HG03565 (cell line): ENCODE results near the gene UBN1.

Source experiments
- ATAC-seq: cut with Tn5 transposase; IDR thresholded peaks from one replicate; pipeline ENCODE4 v1.9.1; 2021; ENCODE audit warnings: mild to moderate bottlenecking, moderate library complexity; ENCODE audit not compliant: unreplicated experiment

The UBN1 gene, protein sequence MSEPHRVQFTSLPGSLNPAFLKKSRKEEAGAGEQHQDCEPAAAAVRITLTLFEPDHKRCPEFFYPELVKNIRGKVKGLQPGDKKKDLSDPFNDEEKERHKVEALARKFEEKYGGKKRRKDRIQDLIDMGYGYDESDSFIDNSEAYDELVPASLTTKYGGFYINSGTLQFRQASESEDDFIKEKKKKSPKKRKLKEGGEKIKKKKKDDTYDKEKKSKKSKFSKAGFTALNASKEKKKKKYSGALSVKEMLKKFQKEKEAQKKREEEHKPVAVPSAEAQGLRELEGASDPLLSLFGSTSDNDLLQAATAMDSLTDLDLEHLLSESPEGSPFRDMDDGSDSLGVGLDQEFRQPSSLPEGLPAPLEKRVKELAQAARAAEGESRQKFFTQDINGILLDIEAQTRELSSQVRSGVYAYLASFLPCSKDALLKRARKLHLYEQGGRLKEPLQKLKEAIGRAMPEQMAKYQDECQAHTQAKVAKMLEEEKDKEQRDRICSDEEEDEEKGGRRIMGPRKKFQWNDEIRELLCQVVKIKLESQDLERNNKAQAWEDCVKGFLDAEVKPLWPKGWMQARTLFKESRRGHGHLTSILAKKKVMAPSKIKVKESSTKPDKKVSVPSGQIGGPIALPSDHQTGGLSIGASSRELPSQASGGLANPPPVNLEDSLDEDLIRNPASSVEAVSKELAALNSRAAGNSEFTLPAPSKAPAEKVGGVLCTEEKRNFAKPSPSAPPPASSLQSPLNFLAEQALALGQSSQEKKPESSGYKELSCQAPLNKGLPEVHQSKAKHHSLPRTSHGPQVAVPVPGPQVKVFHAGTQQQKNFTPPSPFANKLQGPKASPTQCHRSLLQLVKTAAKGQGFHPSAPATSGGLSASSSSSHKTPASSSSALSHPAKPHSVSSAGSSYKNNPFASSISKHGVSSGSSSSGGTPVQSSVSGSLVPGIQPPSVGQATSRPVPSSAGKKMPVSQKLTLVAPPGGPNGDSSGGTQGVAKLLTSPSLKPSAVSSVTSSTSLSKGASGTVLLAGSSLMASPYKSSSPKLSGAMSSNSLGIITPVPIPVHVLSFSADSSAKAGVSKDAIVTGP (N-terminal part only)

DNA sequence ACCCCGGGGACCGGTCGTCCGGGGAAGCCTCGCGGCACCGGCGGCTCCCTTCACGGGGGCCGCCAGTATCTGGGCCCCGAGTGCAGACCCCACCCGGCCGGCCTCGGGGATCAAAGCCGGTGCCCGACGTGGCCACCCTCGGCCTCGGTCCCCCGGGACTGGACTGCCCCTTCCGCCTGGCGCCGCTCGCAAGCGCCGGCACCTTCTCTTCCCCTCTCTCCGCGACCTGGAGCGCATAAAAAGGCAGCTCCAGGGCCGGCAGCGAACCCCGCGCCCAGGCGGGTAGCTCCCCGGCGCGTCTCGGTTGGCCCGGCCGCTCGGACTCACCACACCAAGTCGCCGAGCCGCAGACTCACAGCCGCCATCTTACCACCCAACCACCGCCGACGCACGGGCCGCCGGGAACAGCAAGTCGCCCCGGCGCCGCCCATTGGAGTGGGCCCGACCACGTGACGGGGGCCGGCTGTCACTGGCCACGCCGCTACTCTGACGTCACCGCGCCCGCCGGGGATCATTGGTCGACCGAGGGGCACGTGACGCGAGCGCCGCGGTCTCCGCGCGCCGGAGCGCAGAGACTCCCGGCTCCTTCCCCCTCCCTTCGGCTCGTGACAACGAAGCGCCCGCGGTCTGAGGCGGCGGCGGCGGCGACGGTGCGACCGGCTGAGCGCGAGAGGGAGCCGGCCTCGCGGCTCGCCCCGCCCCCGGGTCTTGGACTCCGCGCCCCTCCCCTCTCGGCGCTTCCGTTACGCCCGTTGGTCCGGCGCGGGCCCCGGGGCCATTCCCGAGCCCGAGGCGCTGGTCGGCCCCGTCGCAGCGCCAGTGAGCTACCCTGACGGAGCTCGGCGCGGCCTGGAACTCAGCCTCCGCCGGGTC is at the start of gene UBN1, which contains the start of gene GLYR1:
UBN1 (plus strand) TSS at position 581 of the 873 bp plus-strand sequence. CDS start 5,437 bp downstream, outside the sequence.
GLYR1 (minus strand) TSS at position 388 of the 873 bp plus-strand sequence; CDS start at position 365, 23 bp downstream.
- peak; percentile 83 for ATAC-seq

DNA sequence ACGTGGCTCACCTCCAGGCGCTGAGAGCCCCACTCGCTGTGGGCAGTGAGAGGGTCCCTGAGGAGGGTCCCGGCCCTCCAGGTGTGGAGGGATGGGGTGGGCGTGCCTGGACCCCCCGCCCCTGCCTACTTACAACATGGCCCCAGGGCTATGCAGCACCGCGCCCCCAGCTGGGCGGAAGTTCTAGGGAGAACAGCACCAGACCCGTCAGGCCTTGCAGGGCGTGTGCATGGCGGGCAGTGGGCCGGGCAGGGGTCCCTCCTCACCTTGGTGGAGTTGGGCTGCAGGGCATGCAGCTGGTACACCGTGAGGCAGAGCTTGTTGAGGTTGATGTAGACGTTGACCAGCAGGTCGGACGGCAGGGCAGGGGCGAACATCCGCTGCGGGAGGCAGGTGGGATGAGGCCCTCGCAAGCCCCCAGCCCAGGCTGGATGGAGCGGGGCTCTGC is 49.5 kb upstream of the UBN1 start:
- ATAC-seq = no peak

DNA sequence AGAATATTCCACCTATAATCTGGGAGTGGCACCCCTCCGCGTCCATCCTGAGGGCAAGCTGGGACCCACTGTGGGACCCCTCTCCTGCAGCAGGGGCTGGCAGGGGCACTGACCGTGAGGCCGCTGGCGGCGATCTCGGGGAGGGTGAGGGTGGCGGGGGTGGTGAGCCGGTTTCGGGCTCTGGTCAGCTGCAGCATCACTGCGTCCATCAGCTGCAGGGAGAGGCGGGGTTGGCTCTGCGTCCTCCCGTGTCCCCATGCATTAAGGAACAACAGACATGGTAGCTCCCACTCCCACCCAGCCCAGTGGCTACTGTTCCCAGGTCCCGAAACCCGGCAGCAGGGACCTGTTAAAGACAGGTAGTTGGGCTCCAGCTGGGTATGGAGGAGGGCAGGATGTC is 48.8 kb upstream of the UBN1 start:
- no peak for ATAC-seq

DNA sequence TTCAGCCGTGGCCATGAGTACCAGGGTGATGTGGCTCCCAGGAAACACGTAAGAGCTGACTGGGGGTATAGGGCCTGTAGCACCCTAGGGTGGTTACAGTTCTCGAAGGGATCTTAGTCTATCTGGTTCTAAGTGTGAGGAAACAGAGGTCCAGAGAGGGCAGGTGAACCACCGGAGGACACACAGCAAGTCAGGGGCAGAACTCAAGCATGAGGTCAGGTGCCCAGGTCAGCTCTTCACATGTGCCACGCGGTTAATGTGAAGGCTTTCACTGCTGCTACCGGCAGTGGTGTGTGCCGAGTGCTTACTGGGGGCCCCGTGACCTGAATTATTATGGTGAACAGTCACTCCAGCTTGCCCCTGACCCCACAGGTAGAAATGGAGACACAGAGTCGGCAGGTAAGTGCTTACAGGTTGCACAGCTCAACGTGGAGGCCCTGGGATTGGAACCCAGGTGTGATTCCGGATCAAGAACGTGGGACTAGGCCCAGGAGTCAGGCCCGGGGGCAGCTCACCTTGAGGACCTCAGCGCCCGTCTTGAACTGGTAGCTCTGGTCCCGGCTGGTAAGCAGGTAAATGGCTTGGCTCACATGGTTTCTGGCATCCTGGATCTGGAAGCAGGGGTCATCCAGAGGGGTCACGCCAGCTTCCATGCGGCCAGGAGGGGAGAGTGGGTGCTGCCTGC is 48.0 kb upstream of the UBN1 start:
- ATAC-seq = no peak

DNA sequence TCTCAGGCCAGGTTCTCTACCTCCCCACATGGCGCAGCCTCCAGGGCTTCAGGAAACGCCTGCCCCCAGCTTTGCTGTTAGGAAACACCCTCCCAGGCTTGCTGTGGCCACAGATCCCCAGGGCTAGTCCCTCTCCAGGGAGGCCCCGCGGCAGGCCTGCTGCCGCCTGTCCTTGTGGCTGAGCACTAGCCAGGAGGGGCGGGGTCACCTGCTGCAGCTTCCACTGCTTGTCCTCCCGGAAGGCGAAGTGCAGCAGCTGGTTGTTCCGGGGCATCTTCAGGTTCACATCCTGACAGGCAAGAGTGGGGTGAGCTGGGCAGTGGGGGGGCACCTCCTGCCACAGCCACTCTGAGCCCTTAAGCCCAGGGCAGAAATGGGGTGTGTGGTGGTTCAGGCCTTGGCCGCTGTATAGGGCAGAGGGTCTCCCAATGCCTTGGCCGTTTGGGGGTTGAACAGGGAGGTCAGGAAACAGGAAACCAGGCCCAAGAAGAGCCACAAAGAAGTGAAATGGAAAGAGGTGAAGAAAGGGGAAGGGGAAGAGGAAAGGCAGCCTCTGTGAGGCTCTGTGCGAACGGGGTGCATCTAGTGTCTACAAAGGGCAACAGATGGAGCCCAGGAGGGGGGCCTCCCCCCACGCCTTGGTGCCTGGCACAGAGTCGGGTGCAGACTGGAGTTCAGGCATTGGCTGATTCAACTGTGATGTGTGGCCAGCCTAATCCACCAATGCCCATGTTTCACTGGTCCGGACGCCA is 46.8 kb upstream of the UBN1 start:
- no peak for ATAC-seq

DNA sequence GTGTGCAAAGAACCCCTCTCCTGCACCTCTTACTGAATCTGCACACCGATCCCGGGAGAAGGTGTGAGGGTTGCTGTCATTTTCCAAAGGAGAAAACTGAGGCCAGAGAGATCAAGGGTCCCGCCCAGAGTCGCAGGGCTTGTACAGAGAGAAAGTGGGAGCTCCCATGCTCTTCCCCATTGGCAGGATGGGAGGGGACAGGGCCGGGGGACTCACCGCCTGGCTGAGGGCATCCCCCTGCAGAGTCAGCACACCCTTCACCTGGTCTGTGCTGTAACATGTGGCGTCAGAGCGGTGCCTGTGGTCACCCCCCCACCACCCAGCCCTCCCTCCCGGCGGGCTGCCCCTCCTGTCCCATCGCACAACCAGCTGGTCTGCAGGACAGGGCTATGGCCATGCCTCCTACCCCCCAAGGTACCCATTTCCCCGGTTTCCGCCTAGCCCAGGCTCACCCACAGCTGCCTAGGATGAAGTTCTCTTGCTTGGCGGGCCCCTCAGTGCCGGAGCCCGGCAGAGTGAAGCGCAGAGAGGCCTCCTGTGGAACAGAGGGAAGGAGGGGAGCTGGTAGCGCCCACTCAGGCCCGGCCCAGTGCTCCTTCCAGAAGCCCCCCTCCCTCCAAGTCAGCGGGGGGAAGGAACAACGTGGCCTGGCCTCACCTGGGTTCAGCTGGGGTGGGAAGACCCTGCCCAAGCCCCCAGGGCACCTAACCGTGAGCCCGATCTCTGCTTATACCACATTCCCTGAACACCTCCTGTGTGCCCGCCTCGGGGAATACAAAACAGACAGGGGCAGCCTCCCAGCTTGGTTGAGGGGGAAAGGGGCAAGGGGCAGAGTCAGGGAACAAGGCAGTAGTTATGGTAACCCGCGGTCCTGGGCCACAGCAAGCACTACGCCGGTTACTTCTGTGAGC is 46.0 kb upstream of the UBN1 start:
- ATAC-seq = no peak

DNA sequence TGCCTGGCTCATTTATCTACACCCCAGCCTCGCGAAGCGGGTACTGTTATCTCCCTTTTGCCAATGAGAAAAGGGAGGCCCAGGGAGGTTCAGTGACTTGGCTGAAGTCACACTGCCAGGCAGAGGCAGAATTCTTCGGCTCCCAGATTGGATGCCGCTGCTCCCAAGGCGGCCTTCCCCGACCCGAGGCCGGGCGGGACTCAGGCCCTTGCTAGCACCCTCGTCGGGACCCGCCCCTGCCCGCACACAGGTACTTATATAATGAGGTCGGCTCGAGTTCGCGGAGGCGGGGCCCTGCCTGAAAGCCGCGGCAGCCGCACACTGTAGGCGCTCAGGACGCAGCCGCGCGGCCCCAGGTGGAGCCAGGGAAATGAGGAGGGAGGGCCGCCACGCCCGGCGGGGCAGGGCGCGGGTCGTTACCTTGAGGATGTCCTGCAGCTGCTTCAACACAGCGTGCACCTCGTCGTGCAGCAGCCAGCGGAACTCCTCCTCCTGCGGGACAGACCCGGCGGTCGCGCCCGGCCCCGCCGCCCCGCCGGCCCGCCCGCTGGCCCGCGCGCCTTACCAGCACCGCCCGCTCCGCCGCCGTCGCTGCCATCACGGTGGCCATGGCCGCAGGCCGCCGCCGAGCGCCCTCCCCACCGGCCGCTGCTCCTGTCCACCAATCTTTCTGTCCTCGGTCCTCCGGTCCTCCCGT is 45.2 kb upstream of the UBN1 start, which contains the start of gene ROGDI:
ROGDI (minus strand) TSS at position 672 of the 697 bp plus-strand sequence; CDS start at position 610, 62 bp downstream.
- peak; percentile 44 for ATAC-seq

DNA sequence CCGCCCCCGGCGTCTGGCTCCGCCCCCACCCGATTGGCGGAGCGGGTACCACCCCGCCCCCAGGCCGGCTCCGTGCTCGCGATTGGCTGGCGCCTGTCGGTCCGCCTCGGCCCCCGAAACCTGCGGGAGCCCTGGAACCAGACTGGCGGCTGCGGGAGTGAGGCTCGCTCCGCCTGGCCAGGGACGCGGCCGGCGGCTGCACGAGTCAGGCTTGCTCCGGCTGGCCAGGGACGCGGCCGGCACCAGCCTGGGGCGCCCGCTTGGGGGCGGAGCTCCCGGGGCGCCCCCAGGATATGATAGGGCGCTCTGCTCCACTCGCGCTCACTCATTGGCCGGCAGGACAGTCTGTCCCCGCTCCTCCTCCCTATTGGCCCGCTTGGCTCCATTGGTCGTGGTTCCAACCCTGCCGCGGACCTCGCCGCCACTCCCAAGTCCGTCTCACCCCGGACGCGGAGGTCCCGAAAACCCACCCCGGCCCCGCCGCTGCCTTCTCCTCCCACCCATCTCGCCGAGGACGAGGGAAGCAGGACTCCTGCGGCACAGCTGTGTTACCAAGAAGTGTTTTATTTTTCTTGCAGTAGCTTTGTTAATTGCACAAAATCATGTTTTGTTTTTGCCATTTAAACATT is 44.5 kb upstream of the UBN1 start:
- peak; percentile 82 for ATAC-seq

DNA sequence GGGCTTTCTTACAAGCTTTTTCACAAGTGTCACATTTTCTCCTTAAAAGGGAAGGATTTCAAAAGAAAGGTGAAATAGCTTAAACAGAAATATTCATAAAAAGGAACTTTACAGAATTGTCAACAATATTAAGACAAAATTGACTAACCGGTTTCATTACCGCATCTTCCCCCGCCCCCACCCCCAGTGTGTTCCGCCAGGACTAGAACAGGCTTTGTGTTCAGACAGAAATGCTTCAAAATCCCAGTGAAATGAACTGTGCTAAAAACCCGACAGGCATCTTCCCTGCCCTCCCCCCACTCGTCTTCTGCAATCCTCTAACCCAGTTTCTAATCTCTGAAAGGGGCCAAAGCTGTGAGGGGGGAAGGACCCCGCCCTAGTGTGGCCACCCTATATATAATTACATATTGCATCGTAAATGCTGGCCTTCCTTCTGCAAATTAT is 43.9 kb upstream of the UBN1 start:
- ATAC-seq = no peak

DNA sequence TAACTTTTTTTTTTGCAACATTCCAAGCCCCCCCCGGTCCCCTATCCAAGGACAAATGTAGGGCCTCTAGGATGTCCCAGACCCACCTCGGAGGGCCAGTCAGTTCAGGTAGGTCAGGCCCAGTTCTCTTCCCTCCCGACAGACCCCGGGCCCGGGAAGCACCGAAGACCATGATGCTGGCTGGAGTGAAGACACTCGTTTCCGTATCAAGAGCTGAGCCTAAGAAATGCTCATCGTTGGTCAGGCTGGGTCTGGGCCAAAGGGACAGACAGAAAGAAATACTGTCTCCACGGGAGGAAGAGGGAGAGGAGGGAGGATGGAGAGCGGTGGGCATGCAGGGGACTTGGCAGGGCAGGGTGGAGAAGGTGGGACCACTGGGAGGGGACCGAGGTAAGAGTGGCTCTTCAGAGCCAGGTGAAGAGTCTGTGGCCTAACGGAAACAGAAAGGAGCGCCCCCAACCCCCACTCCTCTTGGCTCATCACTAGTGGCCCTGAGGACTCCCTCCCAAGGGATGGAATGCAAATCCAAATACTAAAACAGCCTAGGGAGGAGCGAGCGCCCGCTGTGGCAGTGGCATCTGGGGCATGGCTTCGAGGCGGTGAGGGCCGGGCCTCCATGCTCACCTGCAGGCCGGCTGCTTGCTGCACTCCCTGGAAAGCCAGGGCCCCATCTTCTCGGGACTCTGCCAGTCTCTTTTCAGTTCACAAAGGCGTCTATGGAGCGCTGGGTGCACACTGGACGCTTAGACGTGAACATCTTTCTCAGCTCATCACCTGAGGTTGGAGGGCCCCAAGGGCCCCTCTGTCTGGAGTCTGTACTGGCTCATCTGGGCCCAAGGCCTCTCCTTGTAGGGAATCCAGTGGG is 43.2 kb upstream of the UBN1 start:
- ATAC-seq = no peak

DNA sequence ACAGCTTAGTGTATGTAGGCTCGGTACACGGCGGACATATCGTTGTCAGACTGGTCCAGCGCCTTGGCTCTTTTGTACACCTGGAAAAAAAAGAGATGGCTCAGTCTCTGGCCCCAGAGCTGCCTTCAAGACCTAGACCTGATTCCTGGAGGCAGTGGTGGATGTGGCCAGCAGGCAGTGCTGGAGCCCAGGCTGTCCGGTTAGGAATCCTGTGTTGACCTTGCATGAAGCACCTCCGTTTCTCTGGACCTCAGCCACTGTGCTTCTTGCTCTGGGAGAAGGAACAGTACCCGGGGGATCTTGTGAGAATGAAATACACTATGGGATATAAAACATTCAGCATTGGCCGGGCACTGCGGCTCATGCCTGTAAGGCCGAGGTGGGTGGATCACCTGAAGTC is 42.0 kb upstream of the UBN1 start:
- ATAC-seq = no peak

DNA sequence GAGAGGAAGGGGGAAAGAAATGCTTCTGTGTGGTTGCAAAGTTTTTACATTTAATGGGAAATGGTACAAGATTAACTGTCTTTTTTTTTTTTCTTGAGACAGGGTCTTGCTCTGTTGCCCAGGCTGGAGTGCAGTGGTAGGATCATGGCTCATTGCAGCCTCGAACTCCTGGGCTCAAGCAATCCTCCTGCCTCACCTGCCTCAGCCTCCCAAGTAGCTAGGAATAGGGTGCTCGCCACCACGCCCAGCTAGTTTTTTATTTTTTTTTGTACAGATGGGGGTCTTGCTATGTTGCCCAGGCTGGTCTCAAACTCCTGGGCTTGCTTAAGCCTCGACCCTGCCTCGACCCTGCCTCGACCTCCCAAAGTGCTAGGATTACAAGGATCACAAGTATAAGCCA is 41.0 kb upstream of the UBN1 start:
- ATAC-seq = no peak

DNA sequence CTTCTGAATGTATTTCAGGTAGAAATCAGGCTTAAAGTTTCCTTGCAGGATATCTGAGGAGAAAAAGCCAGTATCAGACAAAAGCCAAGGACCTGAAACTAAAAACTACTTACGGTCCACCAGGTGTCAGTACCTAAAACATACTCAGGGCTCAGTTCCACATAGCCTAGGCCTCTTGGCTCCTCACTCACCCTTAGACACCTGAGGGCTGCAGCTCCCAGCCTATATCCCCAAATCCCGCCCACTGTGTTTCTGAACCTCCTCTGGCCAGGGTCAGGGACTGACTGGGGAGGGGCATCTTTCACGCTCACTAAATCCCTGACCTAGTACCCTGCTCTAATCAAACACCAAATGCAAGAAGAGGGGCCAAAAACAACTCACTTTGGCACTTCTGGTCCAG is 36.0 kb upstream of the UBN1 start:
- ATAC-seq = no peak

DNA sequence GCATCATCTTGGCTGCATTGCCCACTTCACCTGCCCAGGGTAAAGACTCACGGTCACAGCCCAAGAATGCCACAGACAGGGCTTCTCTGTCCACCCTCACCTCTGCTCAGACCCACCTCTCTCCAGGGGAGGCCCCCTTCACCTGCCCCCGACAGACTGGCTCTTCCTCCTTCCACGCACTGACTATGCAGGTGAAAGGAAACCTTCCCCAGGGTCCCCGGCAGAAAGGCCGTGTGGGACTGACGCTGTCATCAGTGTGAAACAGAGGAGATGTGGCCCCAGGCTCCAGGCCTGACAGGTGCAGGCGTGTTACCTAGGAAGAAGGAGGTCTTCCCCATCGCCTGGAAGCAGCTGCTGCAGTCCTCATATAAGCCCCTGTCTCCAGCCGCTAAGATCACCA is 35.5 kb upstream of the UBN1 start:
- no peak for ATAC-seq

DNA sequence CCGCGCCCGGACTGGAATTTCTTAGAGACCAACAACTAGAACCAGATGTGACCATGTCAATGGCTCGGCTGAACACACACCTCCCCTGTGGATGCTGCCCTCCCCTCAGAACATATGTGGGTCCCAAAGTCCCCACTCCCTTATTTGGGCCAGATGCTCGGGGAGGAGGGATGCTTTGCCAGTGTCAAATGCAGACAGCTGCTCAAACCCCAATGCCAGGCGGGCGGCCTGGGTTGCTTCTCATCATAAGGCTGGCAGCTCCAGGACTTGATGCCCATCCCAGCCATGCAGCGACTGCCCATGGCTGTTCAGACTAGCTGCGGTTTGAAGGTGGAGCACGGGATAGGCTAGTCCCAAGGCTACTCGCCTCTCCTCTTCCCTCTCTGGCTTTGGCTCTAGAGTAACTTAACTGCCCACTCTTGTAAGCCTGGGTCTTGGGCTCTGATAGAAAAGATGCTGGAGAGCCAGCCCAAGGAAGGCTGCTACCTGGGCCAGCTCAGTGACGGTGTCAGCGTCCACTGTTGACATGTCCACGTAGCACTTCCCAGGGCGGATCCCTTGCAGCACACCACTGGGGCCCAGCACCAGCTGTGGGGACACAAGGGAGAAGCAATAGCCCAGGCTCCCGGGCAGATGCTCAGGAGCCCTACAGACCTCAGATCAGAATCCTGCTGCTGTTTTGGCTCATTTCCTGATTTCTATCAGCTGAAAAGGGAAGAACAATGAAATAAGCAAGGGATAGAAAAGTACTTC is 33.9 kb upstream of the UBN1 start:
- ATAC-seq = no peak
